ENCODE results near the gene UBE2O.
"Not testable (repeated sequence)": the region's sequence is repeated elsewhere in the genome, so short reads cannot be mapped to it uniquely, and the experiment has no call there.

The UBE2O gene

DNA sequence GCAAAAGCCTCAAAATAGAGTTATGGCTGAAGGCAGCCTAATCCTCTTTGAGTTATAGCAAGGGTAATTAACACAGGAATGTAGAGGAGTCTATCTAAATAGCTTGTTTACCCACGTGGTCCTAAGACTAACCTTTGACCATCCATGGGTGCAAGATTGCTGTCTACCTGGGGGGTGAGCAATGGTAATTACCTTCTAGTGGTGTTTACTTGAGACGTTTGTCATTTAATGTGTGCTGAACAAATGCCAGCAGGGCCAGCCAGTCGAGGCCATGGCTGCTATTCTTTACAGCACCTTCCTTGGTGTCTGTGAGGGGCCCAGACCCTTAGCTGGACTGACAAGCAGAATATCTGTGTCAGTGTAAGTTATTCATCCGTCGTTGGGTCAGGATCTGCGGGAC, 85.3 kb downstream of the UBE2O start:
- no peak for DNase-seq

DNA sequence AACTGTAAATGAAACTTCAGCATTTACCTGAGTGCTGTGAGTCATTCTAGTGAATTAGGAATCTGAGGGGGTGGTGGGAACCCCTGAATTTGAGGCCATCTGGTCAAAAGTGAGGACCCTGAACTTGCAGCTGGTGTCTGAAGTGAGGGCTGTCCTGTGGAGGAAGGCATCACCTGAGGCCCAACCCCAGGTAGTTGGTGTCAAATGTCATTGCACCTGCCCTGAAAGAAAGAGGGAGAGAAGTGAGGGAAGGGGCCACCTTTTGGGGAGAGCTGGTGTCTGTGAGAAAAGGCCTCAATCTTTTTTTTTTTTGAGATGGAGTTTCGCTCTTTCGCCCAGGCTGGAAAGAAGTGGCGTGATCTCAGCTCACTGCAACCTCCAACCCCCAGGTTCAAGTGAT, 86.7 kb downstream of the UBE2O start:
- no peak for DNase-seq

DNA sequence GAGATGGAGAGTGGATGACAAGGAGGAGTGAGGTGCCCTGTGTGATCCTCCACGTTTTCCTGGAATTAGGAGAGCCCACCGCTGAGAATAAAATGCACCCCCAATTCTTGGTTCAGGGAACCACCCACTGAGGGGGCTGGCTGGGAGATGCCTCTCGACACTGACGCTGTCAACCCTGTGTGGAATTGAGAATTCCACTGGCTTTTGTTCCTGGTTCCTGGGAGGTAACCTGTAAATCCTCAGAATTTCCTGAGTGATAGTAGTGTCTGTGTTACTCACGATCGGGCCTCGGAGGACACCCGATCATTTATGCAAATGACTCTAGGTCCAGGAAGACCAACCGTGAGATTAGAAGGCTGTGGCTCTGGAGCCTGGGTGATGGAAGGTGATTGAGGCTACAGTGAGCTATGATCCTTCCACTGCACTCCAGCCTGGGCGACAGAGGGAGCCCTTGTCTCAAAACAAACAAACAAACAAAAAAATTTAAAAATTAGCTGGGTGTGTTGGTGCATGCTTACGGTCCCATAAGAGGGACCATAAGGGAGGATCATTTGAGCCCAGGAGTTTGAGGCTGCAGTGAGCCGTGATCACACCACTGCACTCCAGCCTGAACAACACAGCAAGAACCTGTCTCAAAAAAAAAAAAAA, 87.6 kb downstream of the UBE2O start:
- no peak for DNase-seq

DNA sequence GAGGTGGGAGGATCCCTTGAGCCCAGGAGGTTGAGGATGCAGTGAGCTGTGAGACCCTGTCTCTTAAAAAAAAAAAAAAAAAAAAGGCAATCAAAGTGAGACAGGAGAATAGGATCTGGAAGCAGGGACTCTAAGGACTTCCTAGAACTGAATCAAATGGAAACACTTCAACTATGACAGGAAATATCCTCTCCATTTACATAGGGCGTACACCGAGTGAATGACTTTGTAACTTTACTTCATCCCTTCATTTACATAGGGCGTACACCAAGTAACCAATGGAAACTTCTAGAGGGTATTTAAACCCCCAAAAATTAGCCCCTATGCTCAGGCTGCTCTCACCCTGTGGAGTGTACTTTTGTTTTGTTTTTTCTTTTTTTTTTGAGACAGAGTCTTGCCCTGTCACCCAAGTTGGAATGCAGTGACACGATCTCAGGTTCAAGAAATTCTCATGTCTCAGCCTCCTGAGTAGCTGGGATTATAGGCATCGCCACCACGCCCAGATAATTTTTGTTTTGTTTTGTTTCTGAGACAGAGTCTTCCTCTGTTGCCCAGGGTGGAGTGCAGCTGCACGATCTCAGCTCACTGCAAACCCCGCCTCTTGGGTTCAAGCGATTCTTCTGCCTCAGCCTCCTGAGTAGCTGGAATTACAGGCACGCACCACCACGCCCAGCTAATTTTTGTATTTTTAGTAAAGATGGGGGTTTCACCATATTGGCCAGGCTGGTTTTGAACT, 89.7 kb downstream of the UBE2O start:
- no peak for DNase-seq

DNA sequence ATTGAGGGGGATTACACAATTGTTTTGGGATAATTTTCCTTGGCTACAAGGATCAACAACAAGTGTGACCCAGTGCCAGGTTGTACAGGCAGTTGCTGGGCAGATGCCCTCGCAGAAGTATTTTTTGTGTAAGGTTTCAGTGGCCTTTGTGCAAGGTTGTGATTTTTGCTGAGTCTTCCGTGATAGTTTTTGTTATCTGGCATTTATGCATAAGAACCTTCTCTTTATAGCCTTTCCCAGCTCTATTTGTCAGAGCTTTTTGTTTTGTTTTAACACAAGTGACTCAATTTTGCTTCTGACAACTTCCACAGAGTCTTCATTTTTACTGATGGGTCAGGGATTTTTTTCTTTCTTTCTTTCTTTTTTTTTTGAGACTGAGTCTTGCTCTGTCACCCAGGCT, 92.5 kb downstream of the UBE2O start:
- no peak for DNase-seq

DNA sequence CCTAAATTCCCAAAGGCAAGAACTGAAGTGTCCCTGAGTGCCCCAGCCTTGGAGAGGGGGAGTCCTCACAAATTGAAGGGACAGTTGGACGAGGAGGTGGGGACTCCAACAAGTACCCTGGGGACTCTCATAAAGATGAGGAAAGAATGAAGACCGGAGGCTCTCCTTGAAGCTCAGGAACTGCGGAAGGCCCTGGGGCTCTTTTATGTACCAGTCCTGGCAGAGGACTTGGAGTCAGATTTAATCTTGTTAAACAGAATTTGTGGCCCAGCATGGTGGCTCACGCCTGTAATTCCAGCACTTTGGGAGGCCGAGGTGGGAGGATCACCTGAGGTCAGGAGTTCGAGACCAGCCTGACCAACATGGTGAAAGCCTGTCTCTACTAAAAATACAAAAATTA, 93.2 kb downstream of the UBE2O start:
- DNase-seq = not testable (repeated sequence)

DNA sequence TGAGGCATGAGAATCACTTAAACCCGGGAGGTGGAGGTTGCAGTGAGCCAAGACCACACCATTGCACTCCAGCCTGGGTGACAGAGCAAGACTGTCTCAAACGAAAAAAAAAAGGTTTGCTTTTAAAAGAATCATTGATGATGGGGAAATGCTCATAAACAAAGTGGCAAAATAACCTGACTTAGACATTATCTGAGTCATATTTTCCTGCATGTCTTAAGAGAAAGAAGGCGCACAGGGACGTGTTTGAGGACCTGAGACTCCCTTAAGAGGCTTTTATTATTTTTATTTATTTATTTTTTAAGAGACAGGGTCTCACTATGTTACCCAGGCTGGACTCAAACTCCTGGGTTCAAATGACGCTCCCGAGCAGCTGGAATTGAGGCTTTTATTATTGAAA, 93.6 kb downstream of the UBE2O start:
- no peak for DNase-seq

DNA sequence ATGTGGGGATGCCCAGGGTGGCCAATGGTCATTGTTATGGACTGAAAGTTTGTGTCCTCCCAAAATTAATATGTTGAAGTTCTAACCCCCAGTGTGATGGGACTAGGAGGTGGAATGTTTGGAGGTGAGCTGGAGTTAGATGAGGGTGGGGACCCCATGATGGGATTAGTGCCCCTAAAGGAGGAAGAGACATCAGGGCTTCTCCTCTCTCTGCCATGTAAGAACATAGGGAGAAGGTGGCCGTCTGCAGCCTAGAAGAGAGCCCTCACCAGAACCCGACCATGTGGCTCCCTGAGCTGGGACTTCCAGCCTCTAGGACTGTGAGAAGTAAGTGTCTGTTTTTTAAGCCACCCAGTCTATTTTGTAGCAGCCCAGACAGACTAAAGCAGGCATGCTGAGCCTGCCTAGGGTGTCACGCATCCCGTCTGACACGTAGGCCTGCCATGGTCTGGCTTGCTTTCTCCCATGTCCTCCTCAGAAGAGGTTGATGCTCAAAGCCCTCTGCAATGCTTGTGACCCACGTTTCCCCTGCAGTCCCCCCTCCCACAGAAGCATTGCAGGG, 95.3 kb downstream of the UBE2O start:
- no peak for DNase-seq

DNA sequence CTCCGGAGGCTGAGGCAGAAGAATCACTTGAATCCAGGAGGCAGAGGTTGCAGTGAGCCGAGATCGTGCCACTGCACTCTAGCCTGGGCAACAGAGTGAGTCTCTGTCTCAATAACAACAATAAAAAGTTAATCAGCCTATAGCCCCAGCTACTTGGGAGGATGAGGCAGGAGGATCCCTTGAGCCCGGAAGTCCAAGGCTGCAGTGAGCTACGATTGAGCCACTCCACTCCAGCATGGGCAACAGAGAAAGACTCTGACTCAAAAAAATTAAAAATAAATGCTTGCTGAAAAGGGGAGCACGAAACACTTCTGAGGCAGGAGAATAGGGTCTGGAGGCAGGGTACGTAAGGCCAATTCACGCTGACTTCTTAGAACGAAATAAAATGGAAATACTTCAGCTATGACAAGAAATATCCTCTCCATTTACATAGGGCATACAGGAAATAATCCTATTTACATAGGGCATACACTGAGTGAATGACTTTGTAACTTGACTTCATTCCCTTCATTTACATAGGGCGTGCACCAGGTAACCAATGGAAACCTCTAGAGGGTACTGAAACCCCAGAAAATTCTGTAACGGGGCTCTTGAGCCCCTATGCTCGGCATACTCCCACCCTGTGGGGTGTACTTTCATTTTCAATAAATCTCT, 96.0 kb downstream of the UBE2O start:
- DNase-seq = no peak

DNA sequence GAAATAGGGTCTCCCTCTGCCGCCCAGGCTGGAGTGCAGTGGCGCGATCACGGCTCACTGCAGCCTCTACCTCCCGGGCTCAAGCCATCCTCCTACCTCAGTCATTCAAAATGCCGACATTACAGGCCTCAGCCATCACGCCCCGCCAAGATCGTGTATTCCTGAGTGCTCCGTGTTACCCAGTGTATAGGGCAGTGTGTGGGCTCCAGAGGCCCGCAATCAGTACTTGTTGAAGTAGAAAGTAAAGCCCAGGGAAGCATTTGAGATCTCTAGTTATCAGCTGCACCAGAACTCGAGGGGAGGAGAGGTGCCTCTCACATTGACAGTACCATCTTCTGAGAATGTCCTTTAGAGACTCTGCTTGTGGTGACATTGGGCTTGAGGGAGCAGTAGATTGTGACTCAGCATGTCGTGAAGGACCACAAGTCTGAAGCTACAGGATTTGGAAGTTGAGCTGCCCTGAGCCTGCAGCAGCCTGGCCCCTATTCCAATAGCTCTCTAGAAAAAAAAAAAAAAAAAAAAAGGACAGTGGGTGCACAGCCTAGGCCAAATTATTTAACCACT, 98.1 kb downstream of the UBE2O start:
- DNase-seq = no peak

DNA sequence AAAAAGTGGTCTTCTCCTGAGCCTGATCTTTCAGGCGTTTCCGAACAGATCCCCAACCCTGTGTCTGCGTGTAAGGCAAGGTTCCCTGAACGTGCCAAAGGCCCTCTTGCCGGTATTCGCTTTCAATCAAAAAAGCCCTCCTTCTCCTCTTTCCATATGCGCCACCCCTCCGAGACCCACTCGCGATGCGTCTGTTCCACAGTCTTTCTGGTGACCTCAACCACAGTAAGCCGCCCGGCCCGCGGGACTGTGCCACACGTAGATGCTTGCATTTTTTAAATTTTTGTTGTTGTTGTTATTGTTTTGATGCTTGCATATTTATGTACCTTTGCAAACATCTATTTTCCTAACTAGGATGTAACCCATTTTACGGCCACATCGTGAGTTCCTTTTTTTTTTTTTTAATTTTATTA, 98.6 kb downstream of the UBE2O start:
- no peak for DNase-seq

DNA sequence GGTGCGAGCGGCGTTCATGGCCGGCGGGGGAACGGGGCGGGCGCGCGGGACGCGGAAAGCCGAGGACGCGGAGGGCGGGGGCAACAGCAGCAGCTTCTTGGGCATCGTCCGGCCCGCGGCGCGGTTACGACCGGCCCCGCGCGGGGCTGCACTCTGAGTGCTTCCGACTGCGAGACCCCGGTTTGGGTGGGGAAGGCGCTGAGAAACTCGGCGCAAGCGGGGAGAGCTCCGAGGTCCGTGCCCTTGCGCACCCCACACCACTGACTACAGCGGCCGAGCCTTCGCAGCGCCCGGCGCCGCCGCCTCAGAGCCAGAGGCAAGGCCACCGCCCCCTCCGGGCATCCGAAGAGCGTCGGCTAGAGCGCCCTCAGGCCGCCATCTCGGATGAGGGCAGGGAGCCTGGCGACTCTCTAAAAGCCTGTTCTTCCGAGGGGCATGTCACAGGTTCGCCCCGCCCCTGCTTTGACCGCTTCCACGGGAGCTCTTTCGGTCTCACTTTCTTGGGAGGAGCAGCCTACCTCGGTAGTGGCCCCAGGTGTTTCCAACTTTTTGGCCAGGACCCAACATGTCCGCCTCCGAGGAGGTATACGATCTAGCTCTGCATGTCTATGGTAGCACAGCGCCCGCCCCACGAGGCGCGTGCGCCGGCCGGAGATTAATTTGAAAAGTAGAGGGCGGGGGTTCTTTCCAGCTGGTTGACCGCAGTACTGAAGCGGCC, 99.2 kb downstream of the UBE2O start, which contains the start of gene PRPSAP1:
Gene PRPSAP1 (minus strand): TSS at position 318 of the 718 bp plus-strand sequence. CDS start 213 bp downstream, at position 105.
- DNase-seq = peak; percentile 72

DNA sequence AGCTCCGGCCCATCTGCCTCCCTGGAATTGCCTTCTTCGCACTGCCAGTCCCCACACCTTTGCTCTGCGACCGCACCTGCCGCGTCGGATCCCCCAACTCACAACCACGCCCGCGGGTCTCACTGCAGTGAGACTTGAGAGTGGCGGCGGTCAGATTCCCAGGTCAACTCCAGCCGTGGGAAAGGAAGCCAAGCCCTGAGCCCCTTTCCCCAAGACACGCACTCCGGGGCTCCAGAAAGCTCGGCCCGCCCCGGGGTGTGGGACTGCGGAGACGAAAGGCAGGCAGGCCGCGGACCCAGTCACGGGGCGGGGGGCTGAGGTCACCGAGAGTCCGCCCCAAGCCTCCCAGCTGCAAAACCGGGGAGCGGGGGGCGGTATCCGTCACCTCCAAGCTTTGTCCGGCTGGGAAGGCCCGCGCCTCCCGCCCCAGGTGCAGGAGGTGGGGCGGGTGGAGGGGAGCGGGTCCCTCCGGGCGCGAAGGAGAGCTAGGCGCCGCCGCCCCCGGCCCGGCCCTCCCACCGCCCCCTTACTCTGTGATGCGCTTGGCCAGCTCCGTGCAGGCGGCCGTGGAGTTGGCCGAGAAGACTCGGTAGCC, 99.9 kb downstream of the UBE2O start:
- DNase-seq = peak; percentile 4

DNA sequence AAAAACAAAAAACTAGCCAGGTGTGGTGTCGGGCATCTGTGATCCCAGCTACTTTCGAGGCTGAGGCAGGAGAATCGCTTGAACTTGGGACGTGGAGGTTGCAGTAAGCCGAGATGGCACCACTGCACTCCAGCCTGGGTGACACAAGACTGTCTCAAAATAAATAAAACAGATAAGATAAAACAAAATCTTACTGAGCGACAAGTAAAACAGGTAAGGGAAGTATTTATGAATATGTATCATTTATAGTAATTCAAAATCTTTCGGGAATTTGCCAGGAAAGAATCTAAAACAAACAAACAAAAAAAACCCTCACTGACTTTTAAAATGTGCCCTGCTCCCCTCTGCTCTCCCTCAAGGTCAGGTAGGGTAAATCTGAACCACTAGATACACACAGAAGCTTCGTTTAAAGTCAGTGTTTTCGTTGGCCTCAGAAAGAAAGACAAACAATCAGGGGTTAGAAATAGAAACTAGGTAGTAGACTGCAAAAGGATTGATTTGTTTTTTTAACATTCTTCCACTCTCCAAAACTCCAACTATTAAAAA, 101.4 kb downstream of the UBE2O start:
- DNase-seq = no peak

DNA sequence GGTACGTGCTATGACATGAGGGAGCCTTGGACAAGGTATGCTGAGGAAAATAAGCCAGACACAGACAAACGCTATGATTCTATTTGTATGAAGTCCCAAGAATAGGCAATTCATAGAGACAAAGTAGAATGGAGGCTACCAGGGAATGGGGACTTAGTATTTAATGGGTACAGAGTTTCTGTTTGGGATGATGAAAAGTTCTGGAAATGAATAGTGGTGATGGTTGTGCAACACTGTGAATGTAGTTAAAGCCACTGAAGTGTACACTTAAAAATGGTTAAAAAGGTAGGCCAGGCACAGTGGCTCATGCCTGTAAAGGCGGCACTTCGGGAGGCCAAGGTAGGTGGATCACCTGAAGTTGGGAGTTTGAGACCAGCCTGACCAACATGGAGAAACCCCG, 102.5 kb downstream of the UBE2O start:
- DNase-seq = no peak

DNA sequence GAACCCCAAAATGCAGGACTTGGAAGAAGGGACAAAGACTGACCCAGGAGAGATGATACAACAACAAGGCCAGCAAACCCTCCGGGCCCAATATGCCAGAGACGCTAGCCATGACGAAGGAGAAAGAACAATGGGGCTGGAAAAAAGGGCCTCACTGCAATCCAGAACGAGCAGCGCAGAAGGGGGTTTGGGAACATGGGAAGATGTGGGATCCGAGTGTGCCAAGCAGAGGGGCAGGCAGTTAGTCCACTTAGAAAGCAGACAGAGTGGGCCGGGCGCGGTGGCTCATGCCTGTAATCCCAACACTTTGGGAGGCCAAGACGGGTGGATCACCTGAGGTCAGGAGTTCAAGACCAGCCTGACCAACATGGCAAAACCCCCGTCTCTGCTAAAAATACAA, 106.0 kb downstream of the UBE2O start:
- not testable (repeated sequence) for DNase-seq

DNA sequence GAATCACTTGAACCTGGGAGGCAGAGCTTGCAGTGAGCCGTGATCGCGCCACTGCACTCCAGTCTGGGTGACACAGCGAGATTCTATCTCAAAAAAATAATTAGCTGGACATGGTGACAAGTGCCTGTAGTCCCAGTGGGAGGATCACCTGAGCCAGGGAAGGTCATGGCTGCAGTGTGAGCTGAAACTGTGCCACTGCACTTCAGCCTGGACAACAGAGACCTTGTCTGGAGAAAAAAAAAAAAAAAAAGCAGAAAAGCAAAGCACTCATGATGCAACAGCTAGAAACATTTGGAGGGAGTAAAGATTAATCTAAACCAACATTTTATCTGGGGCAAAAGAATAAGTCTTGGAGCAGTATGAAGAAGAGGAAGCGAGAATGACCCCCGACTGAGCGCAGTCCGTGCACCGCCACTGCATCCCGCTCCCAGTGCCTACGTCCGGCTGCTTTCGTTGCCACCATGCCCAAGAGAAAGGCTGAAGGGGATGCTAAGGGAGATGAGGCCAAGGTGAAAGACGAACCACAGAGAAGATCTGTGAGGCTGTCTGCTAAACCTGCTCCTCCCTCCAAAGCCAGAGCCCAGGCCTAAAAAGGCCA, 107.5 kb downstream of the UBE2O start:
- DNase-seq = no peak

DNA sequence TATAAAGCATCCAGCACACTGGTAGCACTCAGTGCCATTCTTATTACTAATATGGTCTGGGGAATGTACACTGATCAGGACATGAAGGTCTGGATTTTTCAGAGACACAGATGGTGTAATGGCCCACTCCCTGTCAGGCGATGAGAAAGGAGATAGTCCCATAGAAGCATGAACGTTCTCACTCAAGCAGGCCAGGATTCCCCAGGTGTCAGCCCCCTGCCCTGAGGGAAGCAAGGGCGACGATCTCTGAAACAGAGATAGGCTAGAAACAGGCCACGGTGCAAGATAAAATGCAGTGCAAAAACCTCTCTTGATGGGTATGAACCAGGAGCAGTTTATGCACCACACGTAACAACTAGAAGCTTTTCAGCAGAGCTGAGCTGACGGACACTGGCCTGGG, 109.8 kb downstream of the UBE2O start:
- no peak for DNase-seq

DNA sequence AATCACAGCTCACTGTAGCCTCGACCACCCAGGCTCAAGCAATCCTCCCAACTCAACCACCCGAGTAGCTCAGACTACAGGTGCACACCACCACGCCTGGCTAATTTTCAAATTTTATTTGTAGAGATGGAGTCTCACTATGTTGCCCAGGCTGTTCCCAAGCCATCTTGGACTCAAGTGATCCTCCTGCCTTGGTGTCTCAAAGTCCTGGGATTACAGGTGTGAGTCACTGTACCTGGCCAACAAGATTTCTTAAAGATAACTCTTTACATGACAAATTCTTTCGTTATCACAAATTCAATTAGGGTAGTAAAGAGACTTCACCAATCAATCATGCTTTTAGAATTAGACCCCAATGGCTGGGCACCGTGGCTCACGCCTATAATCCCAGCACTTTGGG, 111.7 kb downstream of the UBE2O start:
- no peak for DNase-seq

All from activated gamma-delta T cell treated with Interleukin-2 at 50 U/mL for 16 hours (primary cell).